Vagina (tissue), 2 donors: Measurements from ENCODE around the gene PRR20A.

Source experiments
- POLR2A ChIP-seq, 2 donors: fragments of 450-650 bp; IDR thresholded peaks; one replicate each; pipeline ENCODE4 v1.6.1; 2017; ENCODE audit warnings: antibody characterized with exemption in 2 of 2, mild to moderate bottlenecking in 2 of 2, moderate library complexity in 2 of 2
- POLR2AphosphoS5 ChIP-seq, 2 donors: sonication (generic); formaldehyde crosslinking; IDR thresholded peaks; one replicate each; pipeline ENCODE4 v1.9.0; 2017; ENCODE audit warnings: antibody characterized with exemption in 2 of 2, mild to moderate bottlenecking in 2 of 2, low read depth in 1 of 2; ENCODE audit not compliant: insufficient read depth in 1 of 2
- TF ChIP-seq, protein P1 (sequence below), 3 experiments: fragments of 450-650 bp in 2 of 3; fragments of 200-600 bp in 1 of 3; sonication (generic) in 1 of 3; IDR thresholded peaks; one replicate each; pipeline ENCODE4 v1.5.1; 2017 to 2019; ENCODE audit warnings: antibody characterized with exemption in 3 of 3, mild to moderate bottlenecking in 2 of 3, moderate library complexity in 2 of 3

- TF ChIP-seq, protein P1, sequence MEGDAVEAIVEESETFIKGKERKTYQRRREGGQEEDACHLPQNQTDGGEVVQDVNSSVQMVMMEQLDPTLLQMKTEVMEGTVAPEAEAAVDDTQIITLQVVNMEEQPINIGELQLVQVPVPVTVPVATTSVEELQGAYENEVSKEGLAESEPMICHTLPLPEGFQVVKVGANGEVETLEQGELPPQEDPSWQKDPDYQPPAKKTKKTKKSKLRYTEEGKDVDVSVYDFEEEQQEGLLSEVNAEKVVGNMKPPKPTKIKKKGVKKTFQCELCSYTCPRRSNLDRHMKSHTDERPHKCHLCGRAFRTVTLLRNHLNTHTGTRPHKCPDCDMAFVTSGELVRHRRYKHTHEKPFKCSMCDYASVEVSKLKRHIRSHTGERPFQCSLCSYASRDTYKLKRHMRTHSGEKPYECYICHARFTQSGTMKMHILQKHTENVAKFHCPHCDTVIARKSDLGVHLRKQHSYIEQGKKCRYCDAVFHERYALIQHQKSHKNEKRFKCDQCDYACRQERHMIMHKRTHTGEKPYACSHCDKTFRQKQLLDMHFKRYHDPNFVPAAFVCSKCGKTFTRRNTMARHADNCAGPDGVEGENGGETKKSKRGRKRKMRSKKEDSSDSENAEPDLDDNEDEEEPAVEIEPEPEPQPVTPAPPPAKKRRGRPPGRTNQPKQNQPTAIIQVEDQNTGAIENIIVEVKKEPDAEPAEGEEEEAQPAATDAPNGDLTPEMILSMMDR (IDR thresholded peaks at IDR 0.05), result no peak
- TF ChIP-seq POLR2A (IDR thresholded peaks at IDR 0.05) (no peak), POLR2AphosphoS5 (IDR thresholded peaks at IDR 0.05; ENCODE audit: insufficient read depth in 1 of 2, low read depth in 1 of 2) (no peak)
These were observed 11.8 kb upstream of the PRR20A start for GRCh38 chr13:57128909-57129308.
